Activated naive CD8-positive, alpha-beta T cell treated with anti-CD3 and anti-CD28 coated beads, Interleukin-2, amount 50 U/mL, for 24 hours (primary cell): ENCODE data around the gene CDCA5.
"Not testable (repeated sequence)": the region's sequence is repeated elsewhere in the genome, so short reads cannot be mapped to it uniquely, and the experiment has no call there.

ENCODE experiments used
- ATAC-seq: fragments of 150-1000 bp; cut with Tn5 transposase; one replicate; pipeline ENCODE4 v1.10.0; 2021
- DNase-seq: peaks from one replicate; pipeline ENCODE4 v3.0.0; 2021
- H3K27ac Mint-ChIP-seq: one replicate; pipeline ENCODE4 v1.8.0; 2021; ENCODE audit warnings: mild to moderate bottlenecking, mixed read lengths
- H3K27me3 Mint-ChIP-seq: one replicate; pipeline ENCODE4 v1.8.0; 2021; ENCODE audit warnings: mixed read lengths
- H3K36me3 Mint-ChIP-seq: one replicate; pipeline ENCODE4 v1.8.0; 2021; ENCODE audit warnings: low read depth, mixed read lengths
- H3K4me1 Mint-ChIP-seq: one replicate; pipeline ENCODE4 v1.8.0; 2021; ENCODE audit warnings: mixed read lengths
- H3K4me3 Mint-ChIP-seq: one replicate; pipeline ENCODE4 v1.8.0; 2021; ENCODE audit warnings: mild to moderate bottlenecking, moderate library complexity, mixed read lengths
- H3K9me3 Mint-ChIP-seq: one replicate; pipeline ENCODE4 v1.8.0; 2021; ENCODE audit warnings: mixed read lengths

CDCA5 gene

DNA sequence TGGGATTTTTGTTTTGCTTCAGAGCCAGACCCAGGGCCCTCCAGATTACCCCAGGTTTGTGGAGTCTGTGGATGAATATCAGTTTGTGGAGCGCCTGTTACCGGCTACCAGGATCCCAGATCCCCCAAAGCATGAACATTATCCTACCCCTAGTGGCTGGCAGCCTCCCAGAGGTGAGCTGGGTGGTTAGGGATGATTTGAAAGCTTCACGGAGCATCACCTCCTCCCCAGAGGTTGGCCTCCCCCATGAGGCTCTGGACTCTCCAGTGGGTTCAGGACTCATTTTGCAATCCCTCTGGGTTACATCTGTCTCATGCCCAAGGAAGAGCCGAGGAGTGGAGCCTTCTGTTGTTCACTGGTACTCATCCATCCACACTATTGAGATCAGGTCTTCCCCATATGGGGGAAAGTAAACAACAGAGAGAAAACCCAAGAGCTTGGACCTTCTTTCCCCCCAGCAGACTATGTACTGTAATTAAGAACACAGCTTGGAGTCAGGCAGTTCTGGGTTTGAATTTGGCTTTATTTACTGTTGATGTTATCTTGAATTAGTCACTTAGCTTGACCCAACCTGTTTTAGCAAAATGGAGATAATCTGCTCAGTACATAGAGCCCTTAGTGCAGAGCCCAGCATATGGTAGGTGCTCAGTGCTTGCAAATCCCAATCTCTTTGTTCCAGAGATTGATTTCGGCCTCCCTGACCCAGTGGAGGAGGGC is 40.8 kb upstream of the CDCA5 start:
- Mint-ChIP-seq H3K4me3 (peak overlapping the region; percentile 60), H3K9me3 (no peaks in the 10 kb centered on the region), H3K36me3 (peaks cover 51% of the 10 kb centered on the region), H3K27ac (peak overlapping the region; percentile 62), H3K27me3 (no peaks in the 10 kb centered on the region), H3K4me1 (peaks cover 45% of the 10 kb centered on the region)
- no peak for DNase-seq
- ATAC-seq, result no peak

DNA sequence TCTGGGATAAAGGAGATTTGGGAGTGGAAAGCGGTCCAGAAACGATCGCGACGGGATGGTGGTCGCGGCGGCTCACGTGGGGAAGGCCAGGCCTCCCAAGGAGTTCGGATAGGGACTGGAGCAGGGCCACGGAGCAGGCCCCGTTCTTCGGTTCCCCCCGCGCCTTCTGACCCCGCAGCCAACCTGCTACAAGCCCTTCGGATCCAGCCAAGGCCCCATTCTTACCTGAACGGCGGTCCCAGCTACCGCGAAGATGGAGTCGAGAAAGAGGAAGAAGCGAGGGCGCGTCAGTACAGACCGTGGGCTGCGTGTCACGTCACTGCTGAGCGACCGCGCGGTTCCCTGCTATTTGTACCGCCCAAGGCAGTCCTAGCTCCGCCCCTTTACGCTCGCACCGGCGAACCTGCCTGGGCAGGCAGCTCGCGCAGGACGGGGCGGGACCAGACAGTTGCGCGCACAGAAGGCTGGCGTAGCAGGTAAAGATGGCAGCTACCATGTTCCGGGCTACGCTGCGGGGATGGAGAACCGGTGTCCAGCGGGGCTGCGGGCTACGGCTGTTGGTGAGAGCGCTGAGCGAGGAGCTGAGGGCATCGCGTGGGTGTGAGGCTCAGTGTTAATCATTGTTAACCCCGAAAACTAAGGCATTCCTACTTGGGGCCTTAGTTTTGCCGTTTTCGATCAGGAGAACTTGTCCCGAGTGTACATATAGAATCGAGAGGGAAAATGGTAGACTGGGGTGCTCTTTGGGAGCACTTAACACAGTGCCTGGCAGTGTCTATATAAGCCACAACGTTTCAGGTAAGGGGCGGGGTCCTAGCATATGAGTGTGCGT is 38.2 kb upstream of the CDCA5 start, which contains the start of the genes FAU and MRPL49:
TSS of gene FAU (minus strand) at position 270 of the 832 bp plus-strand sequence. CDS start 321 bp downstream, outside the sequence.
TSS of gene MRPL49 (plus strand) at position 457 of the 832 bp plus-strand sequence. CDS start at position 483, 26 bp downstream.
- H3K27me3 Mint-ChIP-seq, result no peaks in the 10 kb centered on the region
- peaks cover 67% of the 10 kb centered on the region for H3K4me1 Mint-ChIP-seq
- peak within 1 kb of the TSS; percentile 100 for H3K4me3 Mint-ChIP-seq
- peaks cover 63% of the 10 kb centered on the region for H3K36me3 Mint-ChIP-seq
- ATAC-seq (peak; percentile 88), DNase-seq (peak; percentile 99)
- no peaks in the 10 kb centered on the region for H3K9me3 Mint-ChIP-seq
- H3K27ac Mint-ChIP-seq, result peak within 1 kb of the TSS; percentile 98

DNA sequence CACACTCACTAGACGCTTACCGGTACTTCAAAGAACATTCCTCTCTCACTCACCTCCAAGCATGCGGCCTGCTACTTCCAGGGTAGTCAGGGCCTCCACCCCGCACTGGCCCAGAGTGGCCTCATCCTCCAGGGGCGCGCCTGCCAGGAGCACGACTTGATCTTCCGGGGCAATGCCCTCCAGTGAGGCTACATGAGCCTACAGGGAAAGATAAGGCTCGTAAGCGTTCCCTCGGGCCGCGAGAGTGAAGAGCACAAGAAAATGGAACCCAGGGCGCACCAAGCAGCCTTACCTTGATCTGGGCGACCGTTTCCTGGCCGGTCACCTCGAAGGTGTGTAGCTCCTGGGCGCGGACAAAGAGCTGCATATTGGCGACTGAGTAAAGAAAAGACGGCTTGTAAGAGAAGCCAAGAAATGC is 37.6 kb upstream of the CDCA5 start:
- peak overlapping the region; percentile 100 for H3K4me3 Mint-ChIP-seq
- H3K36me3 Mint-ChIP-seq, result peaks cover 62% of the 10 kb centered on the region
- peak overlapping the region; percentile 98 for H3K27ac Mint-ChIP-seq
- ATAC-seq, result no peak
- DNase-seq, result peak; percentile 32
- H3K4me1 Mint-ChIP-seq, result peaks cover 69% of the 10 kb centered on the region
- no peaks in the 10 kb centered on the region for H3K27me3 Mint-ChIP-seq
- H3K9me3 Mint-ChIP-seq, result no peaks in the 10 kb centered on the region

DNA sequence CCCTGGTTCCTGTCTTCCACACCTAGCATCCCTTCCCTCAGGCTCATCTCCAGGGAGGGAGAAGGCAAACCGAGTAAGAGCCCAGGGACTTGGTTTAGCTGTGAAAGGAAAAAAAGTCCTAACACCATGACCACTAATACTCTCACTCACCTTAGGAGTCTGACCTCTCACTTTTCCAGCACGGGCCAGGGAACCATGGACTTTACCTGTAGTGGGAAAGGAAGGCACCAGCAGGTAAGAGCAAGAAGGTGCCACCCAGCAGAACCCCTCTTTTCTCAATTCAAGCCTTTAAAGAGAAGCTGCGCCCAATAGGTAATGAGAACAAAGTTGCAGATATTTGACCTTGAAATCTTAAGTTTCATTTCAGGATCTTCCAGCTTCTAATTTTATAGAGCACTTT is 37.0 kb upstream of the CDCA5 start:
- ATAC-seq (no peak), DNase-seq (no peak)
- Mint-ChIP-seq H3K27ac (peak overlapping the region; percentile 98), H3K9me3 (no peaks in the 10 kb centered on the region), H3K36me3 (peaks cover 62% of the 10 kb centered on the region), H3K27me3 (no peaks in the 10 kb centered on the region), H3K4me3 (peak overlapping the region; percentile 100), H3K4me1 (peaks cover 73% of the 10 kb centered on the region)

DNA sequence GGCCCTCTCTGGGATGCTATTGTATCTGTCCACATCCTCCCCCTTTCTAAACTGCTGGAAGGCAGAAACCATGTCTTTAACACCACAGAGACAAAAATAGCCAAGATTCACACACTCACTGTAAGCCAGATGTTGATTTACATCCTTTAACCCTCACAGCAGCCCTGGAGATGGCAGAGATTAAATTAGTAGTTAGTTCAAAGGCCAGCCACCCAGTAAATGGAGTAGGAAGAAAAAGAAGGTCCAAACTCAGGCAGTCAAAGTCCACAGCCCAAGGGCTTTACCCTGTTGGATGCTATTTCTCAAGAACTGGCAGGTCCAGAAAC is 35.8 kb upstream of the CDCA5 start:
- Mint-ChIP-seq H3K27me3 (no peaks in the 10 kb centered on the region), H3K4me3 (peak overlapping the region; percentile 100), H3K36me3 (peaks cover 62% of the 10 kb centered on the region), H3K27ac (peak overlapping the region; percentile 98), H3K9me3 (no peaks in the 10 kb centered on the region), H3K4me1 (peaks cover 79% of the 10 kb centered on the region)
- no peak for DNase-seq
- no peak for ATAC-seq

DNA sequence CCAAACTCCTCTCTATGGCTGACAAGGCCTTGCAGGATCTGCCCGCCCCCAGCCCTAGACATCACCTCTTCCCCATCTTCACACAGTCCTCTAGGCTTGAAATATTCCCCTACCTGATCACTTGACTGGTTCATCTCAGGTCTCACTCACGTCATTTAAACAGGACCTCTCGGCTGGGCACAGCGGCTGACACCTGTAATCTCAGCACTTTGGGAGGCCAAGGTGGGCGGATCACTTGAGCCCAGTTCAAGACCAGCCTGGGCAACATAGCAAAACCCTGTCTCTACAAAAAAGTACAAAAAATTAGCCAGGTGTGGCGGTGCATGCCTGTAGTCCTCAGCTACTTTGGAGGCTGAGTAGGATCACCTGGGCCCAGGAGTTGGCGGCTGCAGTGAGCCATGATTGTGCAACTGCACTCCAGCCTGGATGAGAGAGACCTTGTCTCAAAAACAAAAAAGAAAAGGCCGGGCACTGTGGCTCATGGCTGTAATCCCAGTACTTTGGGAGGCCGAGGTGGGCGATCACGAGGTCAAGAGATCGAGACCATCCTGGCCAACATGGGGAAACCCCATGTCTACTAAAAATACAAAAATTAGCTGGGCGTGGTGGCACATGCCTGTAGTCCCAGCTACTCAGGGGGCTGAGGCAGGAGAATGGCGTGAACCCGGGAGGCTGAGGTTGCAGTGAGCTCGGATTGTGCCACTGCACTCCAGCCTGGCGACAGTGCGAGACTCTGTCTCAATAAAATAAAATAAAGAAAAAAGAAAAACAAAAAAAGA is 35.2 kb upstream of the CDCA5 start:
- Mint-ChIP-seq H3K4me1 (peaks cover 77% of the 10 kb centered on the region), H3K4me3 (peak overlapping the region; percentile 18), H3K36me3 (peaks cover 57% of the 10 kb centered on the region), H3K27ac (peak overlapping the region; percentile 98)
- H3K27me3 Mint-ChIP-seq, ATAC-seq, DNase-seq, H3K9me3 Mint-ChIP-seq: not testable (repeated sequence)

DNA sequence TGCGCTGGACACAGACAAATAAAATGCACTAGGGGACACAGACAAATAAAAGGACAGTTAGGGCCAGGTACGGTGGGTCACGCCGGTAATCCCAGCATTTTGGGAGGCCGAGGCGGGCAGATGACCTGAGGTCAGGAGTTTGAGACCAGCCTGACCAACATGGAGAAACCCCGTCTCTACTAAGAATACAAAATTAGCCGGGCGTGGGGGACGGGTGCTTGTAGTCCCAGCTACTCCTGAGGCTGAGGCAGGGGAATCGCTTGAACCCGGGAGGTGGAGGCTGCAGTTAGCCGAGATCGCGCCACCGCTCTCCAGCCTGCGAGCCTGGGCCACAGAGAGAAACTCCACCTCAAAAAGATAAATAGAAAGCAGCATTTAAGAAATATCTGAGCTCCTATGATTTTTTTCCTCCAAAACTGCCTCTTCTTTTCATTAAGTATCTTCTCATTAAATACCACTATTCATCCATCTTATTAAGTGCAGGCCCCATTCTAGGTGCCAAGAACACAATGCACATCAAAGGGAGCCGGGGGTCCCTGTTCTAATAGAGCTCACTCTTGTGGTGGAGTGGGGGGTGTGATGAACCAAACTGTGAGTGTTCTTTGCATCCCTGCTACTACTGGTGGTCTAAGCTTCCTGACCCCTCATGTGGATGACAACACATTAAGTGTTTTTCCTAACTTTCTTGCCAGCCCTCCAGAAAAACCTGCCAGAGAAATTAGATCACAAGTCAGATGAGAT is 34.4 kb upstream of the CDCA5 start:
- peaks cover 56% of the 10 kb centered on the region for H3K36me3 Mint-ChIP-seq
- H3K27me3 Mint-ChIP-seq, result no peaks in the 10 kb centered on the region
- peak overlapping the region; percentile 86 for H3K4me3 Mint-ChIP-seq
- no peaks in the 10 kb centered on the region for H3K9me3 Mint-ChIP-seq
- H3K27ac Mint-ChIP-seq, result peak overlapping the region; percentile 89
- no peak for ATAC-seq
- H3K4me1 Mint-ChIP-seq, result peaks cover 77% of the 10 kb centered on the region
- DNase-seq, result no peak

DNA sequence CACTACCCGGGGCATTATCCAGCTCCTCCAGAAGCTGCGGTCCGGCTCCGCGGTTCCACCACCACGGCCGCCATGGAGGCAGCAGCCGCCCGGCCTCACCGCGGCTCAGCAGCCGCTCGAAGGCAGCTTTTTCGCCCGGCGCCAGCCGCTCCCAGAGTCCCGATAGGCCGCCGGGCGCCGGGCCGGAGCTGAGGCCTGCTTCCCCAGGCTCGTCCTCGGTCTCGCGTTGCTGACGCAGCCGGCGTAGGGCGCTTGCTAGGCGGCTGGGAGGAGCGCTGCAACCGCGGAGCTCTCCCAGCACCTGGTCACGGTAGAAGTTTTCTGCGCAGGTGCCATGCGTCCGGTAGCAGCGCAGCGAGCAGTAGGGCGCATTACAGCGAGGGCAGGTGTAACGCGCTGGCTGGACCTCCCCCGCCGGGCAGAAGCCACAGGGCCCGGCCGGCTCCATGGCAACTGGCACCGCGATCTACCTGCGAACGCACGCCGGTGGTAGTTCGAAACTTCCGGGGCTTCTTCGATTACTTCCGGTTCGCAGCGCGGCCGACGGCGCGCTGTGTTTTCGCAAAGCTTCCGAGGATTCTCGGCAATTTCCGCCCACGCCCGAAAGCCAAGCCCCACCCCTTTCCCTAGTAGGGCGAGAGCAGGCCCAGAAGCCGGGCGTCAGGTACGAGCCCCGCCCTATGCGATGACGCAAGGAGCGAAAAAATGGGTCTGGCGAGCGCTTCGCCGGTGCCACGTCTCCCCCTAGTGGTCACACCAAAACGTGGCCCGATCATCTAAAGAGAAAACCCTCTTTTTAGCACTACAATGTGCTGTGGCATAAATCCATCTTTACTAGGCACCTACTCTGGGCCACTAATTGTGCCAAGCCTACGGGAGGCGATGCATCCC is 33.6 kb upstream of the CDCA5 start, which contains the start of gene ZNHIT2:
TSS of gene ZNHIT2 (minus strand) at position 496 of the 891 bp plus-strand sequence. CDS start at position 448, 48 bp downstream.
- Mint-ChIP-seq H3K27me3 (no peaks in the 10 kb centered on the region), H3K36me3 (peaks cover 56% of the 10 kb centered on the region), H3K4me3 (peak within 1 kb of the TSS; percentile 86), H3K9me3 (no peaks in the 10 kb centered on the region), H3K27ac (peak within 1 kb of the TSS; percentile 95), H3K4me1 (peaks cover 76% of the 10 kb centered on the region)
- ATAC-seq (peak; percentile 51), DNase-seq (peak; percentile 100)

DNA sequence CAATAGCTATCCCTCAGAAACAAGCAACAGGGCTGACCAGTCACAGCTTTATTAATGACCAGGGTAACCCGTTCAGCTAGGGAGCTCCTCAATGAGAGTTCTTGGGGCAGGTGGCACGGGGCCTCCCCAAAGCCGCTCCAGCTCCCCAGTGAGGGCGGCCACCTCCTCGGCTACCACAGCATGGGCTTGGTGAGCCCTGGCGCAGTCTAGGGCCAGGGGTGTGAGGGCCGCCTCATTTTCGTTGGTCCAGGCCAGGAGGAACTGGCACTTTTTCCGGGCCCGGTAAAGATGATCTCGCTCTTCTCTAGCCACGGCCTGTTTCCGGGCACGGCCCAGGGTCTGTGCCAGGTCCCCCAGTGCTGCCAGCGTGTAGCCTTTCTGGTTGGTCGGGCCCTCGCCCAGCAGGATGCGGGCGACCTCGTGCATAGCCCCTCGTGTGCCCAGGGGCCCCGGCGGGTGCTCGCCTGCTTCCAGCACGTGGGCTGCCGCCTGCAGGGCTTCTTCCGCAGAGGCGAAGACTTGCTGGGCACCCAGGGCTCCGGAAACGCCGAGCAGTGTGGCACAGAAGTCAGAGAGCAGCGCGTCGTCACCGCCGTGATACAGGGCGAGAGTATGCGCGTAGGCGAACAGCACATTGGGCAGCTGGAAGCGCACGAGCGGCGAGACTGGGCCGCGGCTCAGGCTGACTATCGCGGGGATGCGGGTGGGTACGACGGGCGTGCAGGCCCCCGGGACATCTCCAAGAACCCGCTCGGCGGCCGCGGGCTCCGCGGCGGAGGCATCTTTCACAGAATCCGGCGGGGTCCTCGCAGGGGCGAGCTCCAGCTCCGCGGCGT is 32.7 kb upstream of the CDCA5 start:
- H3K36me3 Mint-ChIP-seq, result peaks cover 48% of the 10 kb centered on the region
- peaks cover 76% of the 10 kb centered on the region for H3K4me1 Mint-ChIP-seq
- DNase-seq, result peak; percentile 69

DNA sequence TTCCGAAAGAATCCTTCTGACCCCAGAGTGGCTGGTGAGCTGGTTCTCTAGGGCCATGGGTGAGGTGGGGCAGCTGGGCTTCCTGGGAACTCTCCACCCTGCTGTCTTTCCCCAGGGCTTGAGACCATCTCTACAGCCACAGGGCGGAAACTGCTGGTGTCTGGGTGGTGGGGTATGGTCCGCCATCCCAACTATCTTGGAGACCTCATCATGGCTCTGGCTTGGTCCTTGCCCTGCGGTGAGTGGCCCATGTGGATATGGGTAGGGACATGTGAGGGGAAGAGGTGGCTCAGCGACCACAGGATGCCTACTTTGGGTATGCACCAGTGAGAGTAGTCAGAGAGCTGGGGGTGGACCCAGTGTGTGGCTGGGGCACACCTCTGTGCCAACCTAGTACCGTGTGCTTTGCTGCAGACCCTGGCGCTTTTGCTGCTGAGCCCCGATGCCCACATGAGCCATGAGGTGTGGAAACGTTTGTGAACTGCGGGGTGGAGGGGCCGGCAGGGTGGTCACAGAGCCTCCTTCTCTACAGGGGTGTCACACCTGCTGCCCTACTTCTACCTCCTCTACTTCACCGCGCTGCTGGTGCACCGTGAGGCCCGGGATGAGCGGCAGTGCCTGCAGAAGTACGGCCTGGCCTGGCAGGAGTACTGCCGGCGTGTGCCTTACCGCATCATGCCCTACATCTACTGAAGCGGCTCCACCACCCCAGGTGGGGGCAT is 31.7 kb upstream of the CDCA5 start:
- no peak for DNase-seq
- H3K4me1 Mint-ChIP-seq, result peaks cover 73% of the 10 kb centered on the region

More for the DNA sequence above, 32.7 kb upstream of the CDCA5 start:
- Mint-ChIP-seq H3K4me3 (peak overlapping the region; percentile 86), H3K27me3 (no peaks in the 10 kb centered on the region), H3K9me3 (no peaks in the 10 kb centered on the region), H3K27ac (peak overlapping the region; percentile 95)
- ATAC-seq, result peak; percentile 16

DNA sequence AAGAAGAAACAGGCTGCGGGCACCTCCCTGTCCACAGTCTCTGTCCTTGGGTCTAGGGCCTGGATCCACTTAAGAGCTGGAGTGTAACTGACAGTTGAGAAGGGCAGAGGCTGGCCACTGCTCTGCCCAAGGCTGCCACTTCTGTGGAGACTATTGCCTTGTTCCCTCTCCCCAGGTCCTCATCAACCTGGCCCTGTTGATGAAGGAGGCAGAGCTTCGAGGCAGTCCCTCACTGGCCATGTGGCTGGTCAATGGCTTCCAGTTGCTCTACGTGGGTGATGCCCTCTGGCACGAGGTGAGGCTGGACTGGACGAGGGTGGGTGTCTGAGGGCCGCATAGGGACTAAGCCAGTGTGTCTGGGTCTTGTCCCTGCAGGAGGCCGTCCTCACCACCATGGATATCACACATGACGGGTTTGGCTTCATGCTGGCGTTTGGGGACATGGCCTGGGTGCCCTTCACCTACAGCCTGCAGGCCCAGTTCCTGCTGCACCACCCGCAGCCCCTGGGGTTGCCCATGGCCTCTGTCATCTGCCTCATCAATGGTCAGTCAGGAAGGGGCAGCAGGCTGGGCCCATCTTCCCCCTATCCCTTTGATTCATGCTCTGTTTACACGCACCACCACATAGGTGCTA is 30.8 kb upstream of the CDCA5 start:
- peaks cover 70% of the 10 kb centered on the region for H3K4me1 Mint-ChIP-seq
- H3K27me3 Mint-ChIP-seq, result no peaks in the 10 kb centered on the region
- ATAC-seq (no peak), DNase-seq (no peak)
- no peak overlapping the region for H3K27ac Mint-ChIP-seq
- H3K9me3 Mint-ChIP-seq, result no peaks in the 10 kb centered on the region
- peak overlapping the region; percentile 79 for H3K4me3 Mint-ChIP-seq
- peaks cover 29% of the 10 kb centered on the region for H3K36me3 Mint-ChIP-seq

More for the DNA sequence above, 31.7 kb upstream of the CDCA5 start:
- Mint-ChIP-seq H3K27ac (peak overlapping the region; percentile 95), H3K4me3 (peak overlapping the region; percentile 86), H3K9me3 (no peaks in the 10 kb centered on the region), H3K27me3 (no peaks in the 10 kb centered on the region), H3K36me3 (peaks cover 37% of the 10 kb centered on the region)
- no peak for ATAC-seq
